H1 (cell line): ENCODE data around the gene WDR26. TPM values are rescaled to one million over a fixed set of nuclear protein-coding genes. Genes with fewer than 3 reads are reported as not detected.

Source experiments
- ASH2L ChIP-seq: fragments of 200-600, 300-600 bp; sonication (generic); IDR thresholded peaks from one replicate; pipeline ENCODE4 v1.7.1; 2017; ENCODE audit warnings: low read length
- CHD2 ChIP-seq: IDR thresholded peaks from 2 replicates; pipeline ENCODE4 v1.6.1; 2012; ENCODE audit warnings: low read length, improper control_type of control experiment
- CREB1 ChIP-seq: IDR thresholded peaks from 2 replicates; pipeline ENCODE4 v1.6.1; 2012; ENCODE audit warnings: inconsistent platforms
- CTBP2 ChIP-seq: IDR thresholded peaks from 2 replicates; pipeline ENCODE4 v1.7.0; 2011; ENCODE audit warnings: borderline replicate concordance, mild to moderate bottlenecking, moderate library complexity, mixed read lengths, low read length; ENCODE audit not compliant: insufficient read depth, insufficient read length
- GABPA ChIP-seq: IDR thresholded peaks from 2 replicates; pipeline ENCODE4 v1.6.1; 2011; ENCODE audit warnings: mild to moderate bottlenecking, low read length, moderate library complexity, borderline replicate concordance; ENCODE audit not compliant: insufficient read depth
- HDAC2 ChIP-seq, 2 experiments: fragments of 300-600 bp in 1 of 2; sonication (generic) in 1 of 2; IDR thresholded peaks; 2 replicates each; pipeline ENCODE4 v1.6.1; 2011 to 2012; ENCODE audit warnings: low read depth in 2 of 2, low read length in 2 of 2, mild to moderate bottlenecking in 2 of 2, moderate library complexity in 2 of 2, borderline replicate concordance in 1 of 2, inconsistent platforms in 1 of 2
- KDM4A ChIP-seq: IDR thresholded peaks from one replicate; pipeline ENCODE4 v1.7.1; 2012; ENCODE audit warnings: low read depth, mild to moderate bottlenecking, moderate library complexity, low read length, inconsistent platforms; ENCODE audit not compliant: severe bottlenecking
- KDM5A ChIP-seq: fragments of 200-600 bp; IDR thresholded peaks from 2 replicates; pipeline ENCODE4 v1.7.1; 2012; ENCODE audit warnings: mild to moderate bottlenecking, low read length, inconsistent platforms, mixed read lengths
- POLR2A ChIP-seq, 2 experiments: IDR thresholded peaks; 1 replicate in 1 of 2; 2 replicates in 1 of 2; pipeline ENCODE4 v1.6.1; 2011; ENCODE audit warnings: low read depth in 2 of 2, low read length in 2 of 2, mild to moderate bottlenecking in 2 of 2; ENCODE audit errors: control extremely low read depth in 1 of 2
- RBBP5 ChIP-seq: IDR thresholded peaks from 2 replicates; pipeline ENCODE4 v1.7.1; 2012; ENCODE audit warnings: low read depth, mild to moderate bottlenecking, inconsistent platforms, low read length, moderate library complexity, borderline replicate concordance
- RFX5 ChIP-seq: IDR thresholded peaks from 2 replicates; pipeline ENCODE4 v1.6.1; 2011; ENCODE audit warnings: low read depth, low read length, improper control_type of control experiment, borderline replicate concordance
- RNF2 ChIP-seq: fragments of 200-900, 300-1000 bp; sonication (generic); IDR thresholded peaks from 2 replicates; pipeline ENCODE4 v1.7.1; 2016; ENCODE audit warnings: borderline replicate concordance, low read depth, mild to moderate bottlenecking, antibody characterized with exemption, low read length; ENCODE audit not compliant: poor library complexity, severe bottlenecking; ENCODE audit errors: missing control alignments
- SIN3A ChIP-seq, 2 experiments: IDR thresholded peaks in 1 of 2; conservative IDR thresholded peaks in 1 of 2; 2 replicates each; pipeline ENCODE4 v1.6.1; 2011 to 2012; ENCODE audit warnings: low read length in 2 of 2, improper control_type of control experiment in 1 of 2, low read depth in 1 of 2, mild to moderate bottlenecking in 1 of 2
- SP2 ChIP-seq: IDR thresholded peaks from 2 replicates; pipeline ENCODE4 v1.6.1; 2012; ENCODE audit warnings: mild to moderate bottlenecking, low read length, inconsistent platforms
- SRF ChIP-seq: IDR thresholded peaks from 2 replicates; pipeline ENCODE4 v1.6.1; 2011; ENCODE audit warnings: mild to moderate bottlenecking, low read depth, low read length, moderate library complexity
- TAF1 ChIP-seq: IDR thresholded peaks from 2 replicates; pipeline ENCODE4 v1.6.1; 2011; ENCODE audit warnings: mild to moderate bottlenecking, low read depth, low read length
- TCF12 ChIP-seq: IDR thresholded peaks from 2 replicates; pipeline ENCODE4 v1.6.1; 2011; ENCODE audit warnings: low read depth, mild to moderate bottlenecking, low read length
- polyA plus RNA-seq, 7 experiments: library from polyadenylated mRNA; depleted of rRNA in 3 of 7; stranded (reverse) in 5 of 7; unstranded in 2 of 7; fragments of >200 nt in 5 of 7; fragments of 200-250 nt in 2 of 7; gene quantifications; 1 replicate in 5 of 7; 2 replicates in 1 of 7; 4 replicates in 1 of 7; pipeline versions ENCODE4 v1.2.1 to v1.2.3, GENCODE V29; 2011 to 2013; ENCODE audit warnings: missing spikeins in 2 of 7, mixed read lengths in 2 of 7
- total RNA-seq: library from RNA; stranded (reverse); fragmentation: NEBNext Ultra II Directional; extraction: Animal tissue kit (Norgen Biotek cat#: 25700); gene quantifications from 2 replicates; pipeline ENCODE4 v1.2.1, GENCODE V29; 2021

WDR26 gene
- total and polyA plus RNA-seq, 2 of the 8 experiments (the other 6 are each of a cell fraction or from before 2014, with no cell fraction given) = 18.0 to 72.5 TPM

GRCh38 chr1:224434691-224435317 lies at the start of gene WDR26 (continued):
- TF ChIP-seq CHD2 (no peak), KDM5A (no peak), CTBP2 (peak; percentile 61), SRF (no peak), POLR2A (IDR thresholded peaks at IDR 0.05; ENCODE audit: control extremely low read depth in 1 of 2, low read depth in 2 of 2, low read length in 2 of 2) (peak; percentile 70 to 78; a peak in 2 of 3 replicates), CREB1 (peak; percentile 78), SP2 (no peak), SIN3A (conservative IDR thresholded peaks at IDR 0.05 in 1 of 2, IDR thresholded peaks at IDR 0.05 in 1 of 2; ENCODE audit: low read depth in 1 of 2, low read length in 2 of 2) (peak; percentile 92 to 94), RFX5 (no peak), TCF12 (no peak), HDAC2 (IDR thresholded peaks at IDR 0.05; ENCODE audit: borderline replicate concordance in 1 of 2, low read depth in 2 of 2, low read length in 2 of 2) (peak in 1 of 2 experiments; percentile 82; a peak in 1 of 4 replicates), RNF2 (no peak), ASH2L (peak; percentile 94), KDM4A (peak; percentile 90), RBBP5 (peak; percentile 88), GABPA (peak; percentile 90; the same call in 1 of the 2 replicates), TAF1 (peak; percentile 84)
